Panc1 (cell line): ENCODE measurements around the gene TRIM10.

Experiments
- POLR2AphosphoS5 ChIP-seq: IDR thresholded peaks from 2 replicates; pipeline ENCODE4 v1.6.1; 2012; ENCODE audit warnings: mild to moderate bottlenecking, low read depth, low read length, moderate library complexity
- TF ChIP-seq, protein P1 (sequence below): fragments of 450-650 bp; IDR thresholded peaks from 2 replicates; pipeline ENCODE4 v1.5.1; 2017; ENCODE audit warnings: mild to moderate bottlenecking

DNA sequence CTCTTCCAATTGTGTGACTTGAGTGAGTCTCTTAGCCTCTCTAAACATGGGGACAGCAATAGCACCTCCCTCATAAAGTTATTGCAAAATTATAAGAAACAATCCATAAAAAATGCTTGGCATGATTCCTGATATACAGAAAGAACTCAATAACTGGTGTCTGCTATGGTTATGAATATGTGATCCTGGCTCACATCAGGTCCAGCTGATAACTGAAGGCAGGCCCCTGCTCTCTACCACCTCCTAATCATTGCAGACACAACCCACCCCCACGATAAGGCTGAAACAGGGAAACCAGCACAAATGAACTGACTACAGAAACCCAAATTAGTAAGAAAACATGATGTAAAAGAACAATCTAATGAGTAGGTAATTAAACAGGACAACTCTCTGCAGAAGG is 7.7 kb upstream of the TRIM10 start:
- TF ChIP-seq, protein P1, sequence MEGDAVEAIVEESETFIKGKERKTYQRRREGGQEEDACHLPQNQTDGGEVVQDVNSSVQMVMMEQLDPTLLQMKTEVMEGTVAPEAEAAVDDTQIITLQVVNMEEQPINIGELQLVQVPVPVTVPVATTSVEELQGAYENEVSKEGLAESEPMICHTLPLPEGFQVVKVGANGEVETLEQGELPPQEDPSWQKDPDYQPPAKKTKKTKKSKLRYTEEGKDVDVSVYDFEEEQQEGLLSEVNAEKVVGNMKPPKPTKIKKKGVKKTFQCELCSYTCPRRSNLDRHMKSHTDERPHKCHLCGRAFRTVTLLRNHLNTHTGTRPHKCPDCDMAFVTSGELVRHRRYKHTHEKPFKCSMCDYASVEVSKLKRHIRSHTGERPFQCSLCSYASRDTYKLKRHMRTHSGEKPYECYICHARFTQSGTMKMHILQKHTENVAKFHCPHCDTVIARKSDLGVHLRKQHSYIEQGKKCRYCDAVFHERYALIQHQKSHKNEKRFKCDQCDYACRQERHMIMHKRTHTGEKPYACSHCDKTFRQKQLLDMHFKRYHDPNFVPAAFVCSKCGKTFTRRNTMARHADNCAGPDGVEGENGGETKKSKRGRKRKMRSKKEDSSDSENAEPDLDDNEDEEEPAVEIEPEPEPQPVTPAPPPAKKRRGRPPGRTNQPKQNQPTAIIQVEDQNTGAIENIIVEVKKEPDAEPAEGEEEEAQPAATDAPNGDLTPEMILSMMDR = no peak
- TF ChIP-seq POLR2AphosphoS5 = no peak
